Pancreas (tissue), 10 donors: ENCODE results near the gene MOB3B. TPM values are rescaled to one million over a fixed set of nuclear protein-coding genes. Genes with fewer than 3 reads are reported as not detected.

Experiments
- ATAC-seq, 4 donors: fragments of 200-7000 bp; cut with Tn5 transposase; one replicate each; pipeline versions ENCODE4 v1.8.0 to v1.9.1; 2020; ENCODE audit warnings: mild to moderate bottlenecking in 4 of 4, moderate library complexity in 4 of 4
- DNase-seq, 6 donors: peaks; one replicate each; pipeline ENCODE4 v3.0.0-alpha.2; 2020
- FAIRE-seq: peaks from 2 replicates; lab custom pipeline; 2012; peaks lifted over from hg19 to GRCh38; lab: Jason Lieb, UNC
- H3K27ac ChIP-seq, 4 donors: fragments of 200-600 bp; sonication (generic); 1 replicate in 3 of 4; 2 replicates in 1 of 4; pipeline versions ENCODE4 v1.5.0 to v1.8.0; 2020
- H3K27me3 ChIP-seq, 4 donors: fragments of 200-600 bp; one replicate each; pipeline ENCODE4 v1.8.0; 2021
- H3K36me3 ChIP-seq, 3 donors: fragments of 200-600 bp; sonication (generic) in 1 of 3; one replicate each; pipeline versions ENCODE4 v1.5.0 to v1.8.0; 2020 to 2021
- H3K4me1 ChIP-seq, 3 donors: fragments of 200-600 bp; one replicate each; pipeline ENCODE4 v1.8.0; 2021
- H3K4me3 ChIP-seq, 4 donors: fragments of 200-600 bp; sonication (generic) in 2 of 4; one replicate each; pipeline versions ENCODE4 v1.5.0 to v1.8.0; 2020 to 2021
- H3K9me3 ChIP-seq, 4 donors: fragments of 200-600 bp; one replicate each; pipeline ENCODE4 v1.8.0; 2021
- CTCF ChIP-seq, 4 donors: fragments of 200-600 bp; sonication (generic) in 3 of 4; IDR thresholded peaks; one replicate each; pipeline versions ENCODE4 v1.5.0 to v1.8.0; 2021; ENCODE audit warnings: antibody characterized with exemption in 4 of 4
- WGBS, 2 donors: extraction: QIAGEN DNeasy Blood & Tissue Kit; methylation state at CpG; one replicate each; pipeline ENCODE4 v1.1.7; 2013; 5-methylcytosine and 5-hydroxymethylcytosine counted together
- intact Hi-C, 3 donors: fragments of 100-400 bp; cut with DNase I; formaldehyde crosslinking; loops; one replicate each; pipeline versions ENCODE4 v1.11.1 to v1.14.2; 2022
- polyA plus RNA-seq, 2 donors: library from polyadenylated mRNA; stranded (reverse); fragments of 200-250 nt; gene quantifications; one replicate each; pipeline ENCODE4 v1.2.3, GENCODE V29; 2013
- total RNA-seq, 6 donors: library from RNA; stranded (reverse); fragmentation: NEBNext Ultra II Directional in 4 of 6; extraction: Animal tissue kit (Norgen Biotek cat#: 25700) in 4 of 6; gene quantifications; one replicate each; pipeline versions ENCODE4 v1.2.1 to v1.2.4, GENCODE V29; 2021 to 2023
- donor health status: healthy with polysubstance abuse.
- donor health status: DM: no; HTN: no; CAD: no; lungs with moderate emphysema.
- donor health status: DM: no; HTN: no; CAD: no.
- donor health status: control.
- donor health status: control.
- donor health status: Bipolar disorder and iron deficiency.
- donor health status: DM: yes; HTN: yes; CAD: no.
- donor health status: DM: no; HTN: no; CAD: no.
- donor health status: DM: no; HTN: no; CAD: no.
- donor health status: DM: yes; HTN: yes; CAD: no.

Gene MOB3B
- total and polyA plus RNA-seq, 8 donors, result 1.4 to 10.5 (median 4.0) TPM

GRCh38 chr9:27518809-27519208 lies 10.8 kb downstream of the MOB3B start:
- no peaks in the 10 kb centered on the region for H3K4me1 ChIP-seq
- FAIRE-seq, result no peak
- WGBS, 2 donors, result 91 to 92% methylated on average over 4 of the region's 4 CpGs
- no peak for ATAC-seq
- no peaks in the 10 kb centered on the region for H3K36me3 ChIP-seq
- DNase-seq, result no peak
- H3K9me3 ChIP-seq, result no peaks in the 10 kb centered on the region
- no peak overlapping the region for H3K4me3 ChIP-seq
- no peaks in the 10 kb centered on the region for H3K27me3 ChIP-seq
- TF ChIP-seq CTCF (IDR thresholded peaks at IDR 0.05), result no peak
- no peak overlapping the region for H3K27ac ChIP-seq
- intact Hi-C loops, result loop anchor here in 1 of 3 donors (10.0 kb wide), 1 partner anchor 74 kb away; no protein-coding TSS in a partner anchor

DNA sequence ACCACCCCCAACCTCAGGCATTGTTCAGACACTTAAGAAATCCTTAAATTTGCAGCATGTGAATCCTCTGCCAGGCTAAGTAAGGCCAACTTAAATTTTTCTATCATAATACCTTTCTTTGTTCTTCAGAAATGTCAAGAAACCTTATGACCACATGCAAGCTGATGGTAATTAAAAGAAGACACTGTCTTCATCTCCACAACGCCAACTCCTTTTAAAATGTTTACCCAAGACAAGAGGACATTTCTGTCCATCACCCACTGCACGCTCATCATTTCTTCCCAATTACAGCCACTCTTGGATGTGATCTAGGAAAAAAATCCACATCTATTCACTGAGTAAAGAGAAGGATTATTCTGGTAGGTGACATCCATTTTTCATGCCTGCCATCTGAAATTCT lies 11.6 kb downstream of the MOB3B start:
- intact Hi-C loops, result loop anchor here in 1 of 3 donors (10.0 kb wide), 1 partner anchor 73 kb away; no protein-coding TSS in a partner anchor
- H3K4me3 ChIP-seq, result no peak overlapping the region
- no peaks in the 10 kb centered on the region for H3K4me1 ChIP-seq
- no peaks in the 10 kb centered on the region for H3K9me3 ChIP-seq
- H3K36me3 ChIP-seq, result no peaks in the 10 kb centered on the region
- FAIRE-seq, result no peak
- no peak overlapping the region for H3K27ac ChIP-seq
- TF ChIP-seq CTCF (IDR thresholded peaks at IDR 0.05), result no peak
- DNase-seq, result no peak
- H3K27me3 ChIP-seq, result no peaks in the 10 kb centered on the region
- 93 to 95% methylated on average over 2 of the region's 2 CpGs for WGBS, 2 donors
- ATAC-seq, result no peak

DNA sequence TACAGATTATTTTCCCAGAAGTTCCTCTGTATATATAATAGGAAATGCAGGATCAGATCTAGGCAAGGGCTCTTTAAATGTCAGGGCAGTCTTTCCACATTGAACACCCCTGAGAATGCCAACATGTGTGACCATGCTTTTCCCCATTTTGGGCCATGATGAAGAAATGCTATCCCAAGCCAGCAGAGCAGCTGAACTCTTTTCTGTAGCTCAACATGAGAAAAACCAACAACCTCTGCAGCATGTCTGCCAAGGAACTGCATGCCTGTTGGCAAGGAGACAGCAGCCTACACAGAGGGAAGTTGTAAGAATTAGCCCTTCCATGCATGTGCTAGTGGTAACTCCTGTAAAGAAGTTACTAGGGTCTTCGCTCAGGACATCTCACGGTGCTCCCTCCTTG lies 15.1 kb downstream of the MOB3B start:
- ATAC-seq (peak; percentile 68 to 96 (median 92)), DNase-seq (peak in 5 of 6 donors; percentile 36 to 81 (median 67))
- WGBS, 2 donors, result 58 to 64% methylated on average over 2 of the region's 2 CpGs

GRCh38 chr9:27511771-27512170 lies 17.8 kb downstream of the MOB3B start:
- 93 to 94% methylated on average over 2 of the region's 2 CpGs for WGBS, 2 donors
- DNase-seq, result no peak
- no peak for FAIRE-seq
- intact Hi-C loops, result loop anchor here in 1 of 3 donors (10.0 kb wide), 1 partner anchor 67 kb away; no protein-coding TSS in a partner anchor
- Histone ChIP-seq H3K27ac (no peak overlapping the region), H3K4me3 (no peak overlapping the region), H3K36me3 (no peaks in the 10 kb centered on the region), H3K9me3 (no peaks in the 10 kb centered on the region), H3K27me3 (no peaks in the 10 kb centered on the region), H3K4me1 (no peaks in the 10 kb centered on the region)
- TF ChIP-seq CTCF (IDR thresholded peaks at IDR 0.05), result no peak
- no peak for ATAC-seq

More for the DNA sequence above, 15.1 kb downstream of the MOB3B start:
- FAIRE-seq, result no peak
- Histone ChIP-seq H3K9me3 (no peaks in the 10 kb centered on the region), H3K27me3 (no peaks in the 10 kb centered on the region), H3K4me3 (no peak overlapping the region), H3K4me1 (no peaks in the 10 kb centered on the region), H3K36me3 (no peaks in the 10 kb centered on the region), H3K27ac (peak overlapping the region in 1 of 4 donors; percentile 13)
- intact Hi-C loops, result loop anchor here in 1 of 3 donors (10.0 kb wide), 1 partner anchor 70 kb away; no protein-coding TSS in a partner anchor
- no peak for TF ChIP-seq CTCF (IDR thresholded peaks at IDR 0.05)

DNA sequence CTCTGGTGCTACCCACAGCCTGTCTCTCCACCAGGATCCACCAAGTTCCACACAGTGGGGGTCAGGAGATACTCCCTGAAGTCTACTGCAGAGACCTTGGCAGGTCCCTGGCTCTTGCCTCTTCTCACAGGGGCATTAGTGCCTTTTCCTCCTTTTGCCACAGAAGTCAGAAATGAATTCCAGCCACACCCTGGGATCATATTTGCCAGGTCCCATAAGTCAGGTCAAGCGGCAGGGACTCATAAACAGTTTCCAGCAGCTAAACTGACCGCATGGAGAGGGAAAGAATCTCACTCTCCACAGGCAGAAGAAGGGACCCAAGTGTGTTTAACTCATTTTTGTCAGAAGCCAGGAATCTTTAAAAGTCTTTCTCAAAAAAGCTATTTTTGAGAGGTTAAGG lies 18.8 kb downstream of the MOB3B start:
- 91 to 92% methylated on average over 2 of the region's 2 CpGs for WGBS, 2 donors
- intact Hi-C loops, result loop anchor here in 1 of 3 donors (10.0 kb wide), 1 partner anchor 66 kb away; no protein-coding TSS in a partner anchor
- Histone ChIP-seq H3K36me3 (no peaks in the 10 kb centered on the region), H3K4me1 (no peaks in the 10 kb centered on the region), H3K9me3 (no peaks in the 10 kb centered on the region), H3K27me3 (no peaks in the 10 kb centered on the region), H3K4me3 (no peak overlapping the region), H3K27ac (no peak overlapping the region)
- no peak for FAIRE-seq
- no peak for TF ChIP-seq CTCF (IDR thresholded peaks at IDR 0.05)
- DNase-seq, result no peak
- no peak for ATAC-seq
